ENCODE results near the gene OR2K2.

The OR2K2 gene

DNA sequence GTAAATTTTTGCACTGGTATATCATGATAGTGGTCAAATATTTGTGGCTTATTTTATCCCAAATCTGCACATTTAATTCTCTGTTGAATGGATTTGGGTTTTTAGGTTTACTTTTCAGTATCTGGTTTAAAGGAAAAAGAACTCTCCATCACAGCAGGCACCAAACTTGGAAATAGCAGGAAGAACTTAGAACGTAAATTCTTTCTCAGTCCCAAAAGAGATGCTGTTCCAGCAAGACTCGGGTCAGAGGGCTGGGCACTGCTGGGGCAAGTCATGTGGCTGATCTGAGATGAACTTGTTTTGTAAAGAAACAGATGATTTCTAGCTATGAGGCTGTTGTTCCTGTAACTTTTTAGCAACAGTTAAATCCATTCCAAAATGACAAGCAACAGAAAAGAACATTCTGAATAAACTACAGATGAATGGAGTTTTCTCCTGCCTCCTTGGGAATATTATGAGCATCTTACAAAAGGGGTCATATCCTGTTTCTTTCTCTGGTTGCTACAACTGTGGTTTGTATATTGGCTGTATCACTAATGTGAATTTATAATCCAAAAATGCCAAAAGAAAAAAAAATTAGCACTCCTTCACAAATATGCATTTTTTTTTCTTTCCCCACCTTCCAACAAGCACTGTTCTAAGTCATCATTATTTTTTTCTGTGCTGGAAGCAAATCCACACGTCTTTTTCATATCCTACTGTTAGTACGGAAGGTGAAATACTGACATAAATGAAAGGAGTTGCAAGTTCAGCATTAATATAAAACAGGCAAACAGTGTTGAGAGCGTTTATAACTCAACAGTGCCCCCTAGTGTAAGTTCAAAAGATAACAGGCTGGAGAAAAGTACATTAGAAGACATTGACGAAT, 31.1 kb downstream of the OR2K2 start:
- in situ Hi-C loops (cut with HindIII; ENCODE audit: low sequenced_read_pairs), result no loop called here

DNA sequence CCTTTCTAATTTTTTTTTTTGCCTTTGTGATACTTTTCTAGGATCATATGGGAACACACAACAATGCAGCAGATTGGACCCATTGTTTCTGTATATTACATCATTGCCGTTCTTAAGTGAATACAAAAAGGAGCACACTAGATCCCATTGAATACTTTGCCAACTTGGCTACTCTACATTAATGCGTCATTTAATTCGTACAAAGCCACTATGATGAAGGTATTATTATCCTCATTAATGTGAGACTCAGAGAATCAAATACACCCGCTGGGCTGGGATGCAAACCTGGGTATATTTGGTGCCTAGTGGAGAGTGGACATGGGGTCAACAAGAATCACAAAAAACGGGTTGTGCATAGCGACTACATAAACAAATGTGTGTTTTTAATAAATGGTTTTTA, 31.9 kb downstream of the OR2K2 start:
- in situ Hi-C loops (cut with HindIII; ENCODE audit: low sequenced_read_pairs), result no loop called here

- in situ Hi-C loops (cut with HindIII; ENCODE audit: low sequenced_read_pairs), result no loop called here
Observed at GRCh38 chr9:111297066-111297824, 32.8 kb downstream of the OR2K2 start.

DNA sequence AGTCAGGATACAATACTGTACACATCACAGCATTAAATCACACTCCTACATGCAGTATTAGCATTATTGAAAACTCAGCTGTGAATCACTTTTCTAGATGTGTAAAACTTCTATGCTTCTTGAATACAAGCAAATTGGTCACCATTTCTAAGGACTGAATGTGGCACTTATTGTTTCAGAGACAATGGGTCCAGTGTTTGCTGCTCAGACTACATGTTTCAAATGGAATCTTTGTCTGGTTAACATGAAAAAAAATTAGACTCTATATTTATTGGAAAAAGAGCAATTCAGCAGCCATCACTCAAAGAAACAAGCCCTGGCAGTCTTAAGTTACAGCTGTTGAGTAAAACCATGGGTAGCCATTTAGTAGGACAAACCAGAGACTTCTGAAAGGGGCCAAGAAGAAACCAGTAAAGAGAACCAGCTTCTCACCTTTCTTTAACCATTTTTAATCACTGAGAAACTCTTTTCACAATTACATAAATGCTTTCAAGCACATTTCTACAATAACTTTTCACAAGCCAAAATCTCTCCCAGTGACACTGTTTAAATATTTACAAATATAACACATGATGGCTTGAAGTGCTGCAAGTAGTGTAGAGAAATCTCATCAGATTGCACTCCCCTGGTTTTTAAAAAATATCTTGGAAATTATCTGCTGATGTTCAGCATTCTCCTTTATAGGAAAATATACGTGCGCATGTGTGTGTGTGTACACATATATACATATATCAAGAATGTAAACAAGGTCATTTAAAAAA, 35.2 kb downstream of the OR2K2 start:
- in situ Hi-C loops (cut with HindIII; ENCODE audit: low sequenced_read_pairs), result no loop called here

GRCh38 chr9:111287127-111287526, 42.9 kb downstream of the OR2K2 start:
- in situ Hi-C loops (cut with HindIII; ENCODE audit: low sequenced_read_pairs), result loop anchor here (10.0 kb wide), 1 partner anchor 122 kb away; no protein-coding TSS in a partner anchor

DNA sequence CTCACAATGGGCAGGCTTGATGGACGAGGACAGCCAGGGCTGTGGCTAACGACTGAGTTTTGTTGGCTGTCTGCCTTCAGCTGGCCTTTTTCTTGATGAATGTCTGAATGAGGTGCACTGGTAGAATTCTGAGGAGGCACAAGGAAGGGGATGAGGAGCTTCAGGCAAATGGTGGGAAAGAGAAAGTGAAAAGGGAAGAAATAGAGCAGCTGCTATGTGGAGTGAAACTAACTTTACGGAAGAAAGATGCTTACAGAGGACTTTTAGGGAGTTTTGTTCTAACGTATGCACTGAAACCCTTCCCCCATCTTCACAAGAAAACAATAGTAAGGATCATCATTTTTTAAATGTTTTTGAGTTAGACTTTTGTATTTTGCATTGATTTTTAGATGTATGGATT, 45.3 kb downstream of the OR2K2 start:
- in situ Hi-C loops (cut with HindIII; ENCODE audit: low sequenced_read_pairs), result loop anchor here (5.0 to 10.0 kb wide), 2 partner anchors 120 to 652 kb away; no protein-coding TSS in a partner anchor

GRCh38 chr9:111282845-111283244, 47.2 kb downstream of the OR2K2 start:
- in situ Hi-C loops (cut with HindIII; ENCODE audit: low sequenced_read_pairs), result loop anchor here (5.0 to 10.0 kb wide), 2 partner anchors 118 to 651 kb away; no protein-coding TSS in a partner anchor

DNA sequence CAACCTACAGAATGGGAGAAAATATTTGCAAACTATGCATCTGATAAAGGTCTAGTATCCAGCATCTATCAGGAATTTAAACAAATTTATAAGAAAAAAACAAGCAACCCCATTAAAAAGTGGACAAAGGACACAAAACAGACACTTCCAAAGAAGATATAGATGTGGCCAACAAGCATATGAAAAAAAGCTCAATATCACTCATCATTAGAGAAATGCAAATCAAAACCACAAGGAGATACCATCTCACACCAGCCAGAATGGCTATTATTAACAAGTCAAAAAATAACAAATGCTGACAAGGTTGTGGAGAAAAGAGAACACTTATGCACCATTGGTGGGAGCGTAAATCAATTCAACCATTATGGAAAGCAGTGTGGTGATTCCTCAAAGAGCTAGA, 49.2 kb downstream of the OR2K2 start:
- in situ Hi-C loops (cut with HindIII; ENCODE audit: low sequenced_read_pairs), result loop anchor here (5.0 to 10.0 kb wide), 2 partner anchors 116 to 648 kb away; no protein-coding TSS in a partner anchor

Data from endothelial cell of hepatic sinusoid (primary cell).